ENCODE data around the gene SPATA25. TPM values are rescaled to one million over a fixed set of nuclear protein-coding genes. Genes with fewer than 3 reads are reported as not detected.

The SPATA25 gene, protein sequence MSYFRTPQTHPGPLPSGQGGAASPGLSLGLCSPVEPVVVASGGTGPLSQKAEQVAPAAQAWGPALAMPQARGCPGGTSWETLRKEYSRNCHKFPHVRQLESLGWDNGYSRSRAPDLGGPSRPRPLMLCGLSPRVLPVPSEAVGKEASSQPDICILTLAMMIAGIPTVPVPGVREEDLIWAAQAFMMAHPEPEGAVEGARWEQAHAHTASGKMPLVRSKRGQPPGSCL
- total RNA-seq (35.9 and 42.8 TPM in 2 replicates), polyA plus RNA-seq (6.6 and 7.4 TPM in 2 replicates)

DNA sequence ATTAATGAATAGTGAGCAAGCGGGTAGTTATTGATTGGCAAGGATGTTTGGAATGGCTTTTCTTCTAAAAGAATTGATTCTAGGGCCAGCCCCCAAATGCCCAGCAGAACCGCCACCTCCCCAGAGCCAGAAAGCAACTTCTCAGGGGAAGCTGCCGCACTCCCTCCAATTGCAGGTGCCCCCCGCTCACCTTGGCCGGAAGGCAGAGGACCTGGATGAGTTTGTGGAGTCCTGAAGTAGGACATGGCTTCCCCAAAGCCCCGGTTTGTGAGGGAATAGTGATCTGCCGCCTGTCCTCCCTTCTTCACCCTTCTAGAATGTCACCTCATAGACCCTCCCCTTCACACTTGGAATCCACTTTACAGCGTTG lies at the start of gene SPATA25:
Gene SPATA25, minus strand, starts transcription at position 277 of the 370 bp plus-strand sequence. Its CDS starts 32 bp downstream, at position 245.
- peaks cover 9% of the 10 kb centered on the region for H3K4me1 ChIP-seq (ENCODE audit: low read depth)
- no peaks in the 10 kb centered on the region for H3K9me3 ChIP-seq (ENCODE audit: low read depth)
- no peak within 1 kb of the TSS for H3K4me3 ChIP-seq
- TF ChIP-seq, protein P1, sequence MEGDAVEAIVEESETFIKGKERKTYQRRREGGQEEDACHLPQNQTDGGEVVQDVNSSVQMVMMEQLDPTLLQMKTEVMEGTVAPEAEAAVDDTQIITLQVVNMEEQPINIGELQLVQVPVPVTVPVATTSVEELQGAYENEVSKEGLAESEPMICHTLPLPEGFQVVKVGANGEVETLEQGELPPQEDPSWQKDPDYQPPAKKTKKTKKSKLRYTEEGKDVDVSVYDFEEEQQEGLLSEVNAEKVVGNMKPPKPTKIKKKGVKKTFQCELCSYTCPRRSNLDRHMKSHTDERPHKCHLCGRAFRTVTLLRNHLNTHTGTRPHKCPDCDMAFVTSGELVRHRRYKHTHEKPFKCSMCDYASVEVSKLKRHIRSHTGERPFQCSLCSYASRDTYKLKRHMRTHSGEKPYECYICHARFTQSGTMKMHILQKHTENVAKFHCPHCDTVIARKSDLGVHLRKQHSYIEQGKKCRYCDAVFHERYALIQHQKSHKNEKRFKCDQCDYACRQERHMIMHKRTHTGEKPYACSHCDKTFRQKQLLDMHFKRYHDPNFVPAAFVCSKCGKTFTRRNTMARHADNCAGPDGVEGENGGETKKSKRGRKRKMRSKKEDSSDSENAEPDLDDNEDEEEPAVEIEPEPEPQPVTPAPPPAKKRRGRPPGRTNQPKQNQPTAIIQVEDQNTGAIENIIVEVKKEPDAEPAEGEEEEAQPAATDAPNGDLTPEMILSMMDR (IDR thresholded peaks at IDR 0.05; ENCODE audit: low read depth, low read length): no peak
- no peak within 1 kb of the TSS for H3K27ac ChIP-seq
- peaks cover 12% of the 10 kb centered on the region for H3K36me3 ChIP-seq
- H3K27me3 ChIP-seq: no peaks in the 10 kb centered on the region
- DNase-seq (ENCODE audit: low read depth in 1 of 2, low spot score in 1 of 2): no peak

DNA sequence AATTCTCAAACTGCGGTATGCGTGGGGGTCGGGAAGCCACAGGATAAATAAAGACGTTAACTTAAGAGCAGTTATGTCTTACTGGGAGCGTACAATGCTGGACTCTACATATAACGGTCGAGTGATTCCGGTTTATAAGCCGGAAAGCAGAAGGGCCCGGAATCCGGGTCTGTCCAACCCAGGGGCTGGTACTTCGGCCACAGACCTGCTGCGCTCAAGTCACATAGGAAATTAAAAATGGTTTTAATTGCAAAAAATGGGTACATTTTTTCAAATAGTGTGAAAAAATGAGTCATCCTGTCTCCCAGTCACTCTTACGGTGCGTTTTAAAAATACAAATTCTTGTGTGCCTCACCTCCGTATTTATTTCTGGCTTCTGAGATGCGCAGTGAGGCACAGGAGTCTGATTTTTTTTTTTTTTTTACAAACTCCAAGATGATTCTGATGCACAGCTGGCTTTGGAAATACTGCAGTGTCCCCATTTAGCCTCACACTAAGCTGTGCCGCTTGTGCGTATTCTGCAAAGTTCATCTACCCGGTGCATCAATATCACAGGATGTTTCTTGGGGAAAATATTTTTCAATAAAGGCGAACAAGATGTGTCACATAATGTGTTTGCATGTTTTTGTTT lies 48.1 kb upstream of the SPATA25 start:
- Histone ChIP-seq H3K27me3 (no peaks in the 10 kb centered on the region), H3K4me1 (ENCODE audit: low read depth) (peaks cover 4% of the 10 kb centered on the region), H3K4me3 (peak overlapping the region; percentile 68), H3K27ac (peak overlapping the region; percentile 90), H3K9me3 (ENCODE audit: low read depth) (no peaks in the 10 kb centered on the region), H3K36me3 (peaks cover 22% of the 10 kb centered on the region)
- no peak for DNase-seq (ENCODE audit: low read depth in 1 of 2, low spot score in 1 of 2)
- TF ChIP-seq, protein P1 (IDR thresholded peaks at IDR 0.05; ENCODE audit: low read depth, low read length): no peak

DNA sequence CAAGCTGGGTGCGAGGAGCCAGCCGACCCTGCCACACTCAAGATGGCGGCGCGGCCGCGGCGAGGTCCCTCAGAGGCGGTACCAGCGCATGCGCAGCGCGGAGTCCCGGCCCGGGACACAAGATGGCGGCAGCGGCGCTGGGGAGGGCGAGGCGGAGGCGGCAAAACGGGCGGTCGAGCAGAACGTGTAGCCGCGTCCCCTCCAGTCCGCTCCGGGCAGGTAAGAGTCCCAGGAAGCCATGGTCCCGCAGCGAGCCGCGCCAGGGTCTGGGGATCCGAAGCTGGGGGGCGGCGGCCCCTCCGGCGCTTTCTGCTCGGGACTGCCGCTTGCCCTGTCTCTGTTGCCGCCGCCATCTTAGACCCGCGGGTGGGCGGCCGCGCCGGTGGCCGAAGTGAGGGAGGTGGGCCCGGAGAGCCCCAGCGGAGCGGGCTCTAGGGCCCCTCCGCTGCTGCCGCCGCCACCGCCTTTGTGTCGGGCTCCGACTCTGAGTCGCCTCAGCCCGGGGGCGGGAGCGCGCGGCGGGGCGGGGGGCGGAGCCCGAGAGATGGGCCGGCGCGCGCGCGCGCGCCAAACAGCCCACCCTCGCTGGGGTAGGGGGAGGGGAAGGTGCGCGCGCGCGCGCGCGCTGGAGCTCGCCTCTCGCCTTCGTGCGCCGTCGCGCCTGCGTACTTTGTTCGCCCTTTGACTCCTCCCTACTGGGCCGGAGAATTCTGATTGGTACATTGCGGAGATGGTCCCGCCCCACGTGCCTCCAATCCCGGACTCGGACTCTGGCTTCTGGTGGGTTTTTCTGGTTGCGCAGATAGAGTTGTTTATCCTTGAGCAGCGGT lies 47.4 kb upstream of the SPATA25 start, which contains the start of gene PCIF1:
Gene PCIF1, plus strand, starts transcription at position 98 of the 830 bp plus-strand sequence. CDS start 4,317 bp downstream, outside the sequence.
- H3K27me3 ChIP-seq: no peaks in the 10 kb centered on the region
- H3K4me3 ChIP-seq: peak within 1 kb of the TSS; percentile 68
- peak within 1 kb of the TSS; percentile 99 for H3K27ac ChIP-seq
- peaks cover 16% of the 10 kb centered on the region for H3K36me3 ChIP-seq
- DNase-seq (ENCODE audit: low read depth in 1 of 2, low spot score in 1 of 2): peak; percentile 98 to 99
- H3K9me3 ChIP-seq (ENCODE audit: low read depth): no peaks in the 10 kb centered on the region
- TF ChIP-seq, protein P1 (IDR thresholded peaks at IDR 0.05; ENCODE audit: low read depth, low read length): no peak
- peaks cover 4% of the 10 kb centered on the region for H3K4me1 ChIP-seq (ENCODE audit: low read depth)

DNA sequence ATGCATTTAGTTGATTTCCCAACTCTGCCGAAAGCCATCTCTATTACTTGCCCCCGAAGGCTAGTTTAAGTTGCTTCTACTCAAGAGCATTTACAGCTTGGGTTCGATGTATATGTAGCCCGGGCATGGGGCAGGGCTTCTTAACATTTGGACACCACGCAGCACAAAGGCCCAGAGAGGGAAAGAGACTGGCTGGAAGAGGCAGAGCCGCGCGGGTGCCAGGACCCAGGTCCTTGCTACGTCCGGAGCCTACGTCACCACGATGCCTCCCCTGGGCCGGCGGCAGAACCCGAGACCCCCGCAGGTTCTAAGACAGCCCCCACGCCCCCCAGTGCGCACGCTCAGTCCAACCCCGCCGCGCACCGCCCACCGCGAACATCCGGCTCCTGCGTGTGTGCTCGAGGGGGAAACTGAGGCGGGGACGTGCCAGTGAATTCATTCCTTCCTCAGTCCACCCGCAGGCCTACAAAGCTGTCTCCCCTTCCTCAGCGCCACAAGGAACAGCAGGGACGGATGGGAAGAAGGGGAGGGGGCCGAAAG lies 46.7 kb upstream of the SPATA25 start:
- Histone ChIP-seq H3K4me1 (ENCODE audit: low read depth) (peaks cover 4% of the 10 kb centered on the region), H3K9me3 (ENCODE audit: low read depth) (no peaks in the 10 kb centered on the region), H3K4me3 (peak overlapping the region; percentile 68), H3K36me3 (peaks cover 9% of the 10 kb centered on the region), H3K27ac (peak overlapping the region; percentile 99), H3K27me3 (no peaks in the 10 kb centered on the region)
- TF ChIP-seq, protein P1 (IDR thresholded peaks at IDR 0.05; ENCODE audit: low read depth, low read length): no peak
- DNase-seq (ENCODE audit: low read depth in 1 of 2, low spot score in 1 of 2): peak; percentile 68 to 70
